PFSK-1 (cell line): ENCODE results near the gene TUT1.

ENCODE experiments used
- FOXP2 ChIP-seq: optimal IDR thresholded peaks from 2 replicates; pipeline ENCODE3; 2011; ENCODE audit warnings: borderline replicate concordance, control low read depth, inconsistent platforms; ENCODE audit not compliant: insufficient read depth; ENCODE audit errors: extremely low read length, extremely low read depth
- POLR2AphosphoS5 ChIP-seq: IDR thresholded peaks from 2 replicates; pipeline ENCODE4 v1.6.1; 2012; ENCODE audit warnings: low read depth, mild to moderate bottlenecking, control low read depth, low read length, moderate library complexity
- REST ChIP-seq, 2 experiments: IDR thresholded peaks; 2 replicates each; pipeline versions ENCODE4 v1.6.1 to v1.8.0; 2011 to 2012; ENCODE audit warnings: low read depth in 2 of 2, low read length in 2 of 2, control low read depth in 1 of 2, inconsistent platforms in 1 of 2, mild to moderate bottlenecking in 1 of 2, moderate library complexity in 1 of 2; ENCODE audit not compliant: insufficient read depth in 1 of 2
- SIN3A ChIP-seq: IDR thresholded peaks from 2 replicates; pipeline ENCODE4 v1.6.1; 2012; ENCODE audit warnings: mild to moderate bottlenecking, low read length, moderate library complexity, borderline replicate concordance; ENCODE audit not compliant: insufficient read depth
- TAF1 ChIP-seq: IDR thresholded peaks from 2 replicates; pipeline ENCODE4 v1.6.1; 2012; ENCODE audit warnings: low read length, control low read depth, borderline replicate concordance; ENCODE audit not compliant: insufficient read depth

TUT1 gene

GRCh38 chr11:62613291-62613778 is 22.0 kb upstream of the TUT1 start:
- TF ChIP-seq REST (IDR thresholded peaks at IDR 0.05; ENCODE audit: insufficient read depth in 1 of 2, low read depth in 2 of 2, low read length in 2 of 2) (no peak), POLR2AphosphoS5 (no peak), TAF1 (no peak), FOXP2 (no peak), SIN3A (no peak)

- TF ChIP-seq TAF1 (no peak), SIN3A (no peak), REST (IDR thresholded peaks at IDR 0.05; ENCODE audit: insufficient read depth in 1 of 2, low read depth in 2 of 2, low read length in 2 of 2) (no peak), FOXP2 (peak; percentile 24), POLR2AphosphoS5 (peak; percentile 47)
Measured at GRCh38 chr11:62612366-62613290, 21.3 kb upstream of the TUT1 start, which contains the start of the genes EML3 and ROM1. TSS of gene EML3 (minus strand) at chr11:62612775. CDS start at chr11:62612457, 318 bp downstream. TSS of gene ROM1 (plus strand) at chr11:62613257. CDS start at chr11:62613282, 25 bp downstream.

- TF ChIP-seq TAF1 (no peak), SIN3A (no peak), POLR2AphosphoS5 (no peak), REST (IDR thresholded peaks at IDR 0.05; ENCODE audit: insufficient read depth in 1 of 2, low read depth in 2 of 2, low read length in 2 of 2) (no peak), FOXP2 (no peak)
Measured at GRCh38 chr11:62611705-62612365, 20.5 kb upstream of the TUT1 start.

GRCh38 chr11:62610814-62611704 is 19.7 kb upstream of the TUT1 start:
- TF ChIP-seq SIN3A, result no peak
- TF ChIP-seq FOXP2, result no peak
- TF ChIP-seq REST (IDR thresholded peaks at IDR 0.05; ENCODE audit: insufficient read depth in 1 of 2, low read depth in 2 of 2, low read length in 2 of 2), result no peak
- no peak for TF ChIP-seq POLR2AphosphoS5
- TF ChIP-seq TAF1, result no peak
